GM12891 (cell line): ENCODE results near the gene MFSD6.
"Not testable (repeated sequence)": the region's sequence is repeated elsewhere in the genome, so short reads cannot be mapped to it uniquely, and the experiment has no call there.

Experiments used
- DNase-seq: peaks from one replicate; pipeline ENCODE4 v3.0.0; 2011; ENCODE audit warnings: low spot score; ENCODE audit not compliant: insufficient read length
- FAIRE-seq: peaks from 2 replicates; lab custom pipeline; 2011; peaks lifted over from hg19 to GRCh38; lab: Jason Lieb, UNC
- PAX5 ChIP-seq: IDR thresholded peaks from 2 replicates; pipeline ENCODE4 v1.6.1; 2011; ENCODE audit warnings: low read length, moderate library complexity, mild to moderate bottlenecking; ENCODE audit not compliant: insufficient read depth, severe bottlenecking
- POLR2A ChIP-seq: IDR thresholded peaks from 2 replicates; pipeline ENCODE4 v1.6.1; 2011; ENCODE audit warnings: low read depth, low read length, control low read depth
- POLR2AphosphoS5 ChIP-seq: IDR thresholded peaks from 2 replicates; pipeline ENCODE4 v1.6.1; 2011; ENCODE audit warnings: low read depth, low read length, control low read depth
- POU2F2 ChIP-seq: IDR thresholded peaks from 2 replicates; pipeline ENCODE4 v1.6.1; 2011; ENCODE audit warnings: low read depth, mild to moderate bottlenecking, control low read depth, low read length, moderate library complexity
- SPI1 ChIP-seq: IDR thresholded peaks from 2 replicates; pipeline ENCODE4 v1.6.1; 2011; ENCODE audit warnings: low read depth, low read length, control low read depth
- TAF1 ChIP-seq: IDR thresholded peaks from 2 replicates; pipeline ENCODE4 v1.6.1; 2011; ENCODE audit warnings: low read depth, low read length, control low read depth

Gene MFSD6

DNA sequence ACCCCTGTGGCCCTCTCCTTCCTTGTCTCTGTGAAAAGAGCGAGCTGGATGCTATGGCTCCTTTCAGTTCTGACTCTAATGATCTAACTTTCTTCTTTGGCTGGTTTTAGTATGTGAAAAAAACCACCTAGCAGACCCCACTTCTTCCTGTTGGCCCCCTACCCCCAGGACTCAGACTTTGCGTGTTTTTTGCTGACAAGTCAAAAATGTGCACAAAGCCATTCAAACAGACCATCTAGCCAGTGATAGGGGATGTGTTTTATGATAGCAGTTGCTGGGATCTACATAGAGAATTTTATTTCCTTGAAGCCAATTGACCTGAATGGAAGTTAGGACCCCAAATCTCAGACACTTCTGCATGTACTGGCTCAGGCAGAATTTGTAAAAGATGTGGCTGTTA is 49.1 kb downstream of the MFSD6 start:
- TF ChIP-seq POLR2A (no peak), SPI1 (no peak), TAF1 (no peak), PAX5 (no peak), POLR2AphosphoS5 (no peak), POU2F2 (no peak)
- DNase-seq (no peak), FAIRE-seq (no peak)

DNA sequence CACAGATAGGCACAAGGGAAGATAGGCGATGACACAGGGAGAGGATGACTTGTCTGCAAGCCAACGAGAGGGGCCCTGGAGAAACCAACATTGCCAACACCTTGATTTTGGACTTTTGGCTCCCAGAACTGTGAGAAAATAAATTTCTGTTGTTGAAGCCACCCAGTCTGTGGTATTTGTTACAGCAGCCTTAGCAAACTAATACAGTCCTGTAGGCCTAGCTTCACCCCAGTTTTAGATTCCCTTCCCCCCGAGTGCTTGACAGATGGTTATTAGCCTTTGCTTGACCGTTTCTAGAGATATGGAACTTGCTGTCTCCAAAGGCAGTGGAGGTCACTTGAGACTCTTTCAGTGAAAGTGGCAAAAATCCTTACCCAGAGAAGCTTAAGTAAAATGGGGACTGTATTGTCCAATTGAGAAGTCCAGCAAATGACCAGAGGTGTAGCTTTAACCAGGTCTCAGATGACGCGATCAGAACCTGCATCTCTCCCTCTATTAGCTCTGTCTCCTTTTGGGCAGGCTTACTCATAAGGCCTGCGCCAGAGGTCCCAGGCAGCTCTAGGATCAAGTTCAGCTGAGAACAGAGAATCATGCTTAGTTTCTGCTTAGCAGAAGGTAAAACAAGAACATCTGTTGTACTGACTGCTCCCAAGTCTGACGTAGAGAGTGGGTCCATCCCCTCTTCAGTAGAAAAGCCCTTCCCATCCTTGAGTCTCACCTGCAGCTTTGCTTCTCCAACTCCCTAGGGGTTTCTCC is 50.4 kb downstream of the MFSD6 start:
- DNase-seq (no peak), FAIRE-seq (no peak)
- TF ChIP-seq POLR2AphosphoS5 (no peak), POU2F2 (no peak), PAX5 (no peak), POLR2A (no peak)

DNA sequence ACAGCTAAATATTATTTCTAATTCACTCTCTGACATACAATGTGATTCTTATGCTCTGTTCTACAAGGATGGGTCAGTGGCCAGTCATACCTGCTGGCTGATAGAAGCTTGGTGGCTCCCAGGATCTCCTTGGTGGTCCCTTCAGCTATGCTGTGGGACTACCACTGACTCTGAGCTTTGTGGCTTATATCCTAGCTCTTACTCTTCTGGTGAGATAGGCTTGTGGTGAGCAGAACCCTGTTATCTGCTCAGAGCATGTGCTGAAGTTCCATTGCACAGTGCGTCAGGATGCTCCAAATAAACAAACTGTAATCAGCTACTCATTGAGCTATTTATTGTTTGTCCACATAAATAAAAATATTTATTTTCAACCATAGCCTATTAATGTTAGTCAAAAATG is 51.7 kb downstream of the MFSD6 start:
- no peak for FAIRE-seq
- TF ChIP-seq TAF1, result no peak
- TF ChIP-seq PAX5, result no peak
- no peak for TF ChIP-seq POU2F2
- no peak for TF ChIP-seq POLR2A
- TF ChIP-seq SPI1, result no peak
- no peak for TF ChIP-seq POLR2AphosphoS5
- no peak for DNase-seq

DNA sequence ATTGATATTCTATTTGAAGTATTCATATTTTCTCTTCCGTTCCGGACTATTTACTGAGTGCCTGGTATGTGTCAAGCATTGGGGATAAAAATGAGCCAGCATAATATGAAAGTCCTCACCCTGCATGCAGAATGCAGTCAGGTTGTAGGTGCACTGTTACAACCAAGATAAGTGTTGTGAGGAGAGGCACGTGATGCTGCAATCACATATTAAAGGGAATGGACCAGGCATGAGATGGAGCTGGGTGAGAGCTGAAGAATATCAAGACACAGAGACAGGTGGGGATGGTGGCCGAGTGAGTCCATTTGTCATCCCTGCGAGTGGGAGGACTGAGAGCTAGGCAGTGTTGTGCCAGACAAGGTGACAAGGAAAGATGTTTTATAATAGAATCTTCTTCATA is 52.3 kb downstream of the MFSD6 start:
- FAIRE-seq (no peak), DNase-seq (no peak)
- TF ChIP-seq TAF1 (no peak), POU2F2 (no peak)

DNA sequence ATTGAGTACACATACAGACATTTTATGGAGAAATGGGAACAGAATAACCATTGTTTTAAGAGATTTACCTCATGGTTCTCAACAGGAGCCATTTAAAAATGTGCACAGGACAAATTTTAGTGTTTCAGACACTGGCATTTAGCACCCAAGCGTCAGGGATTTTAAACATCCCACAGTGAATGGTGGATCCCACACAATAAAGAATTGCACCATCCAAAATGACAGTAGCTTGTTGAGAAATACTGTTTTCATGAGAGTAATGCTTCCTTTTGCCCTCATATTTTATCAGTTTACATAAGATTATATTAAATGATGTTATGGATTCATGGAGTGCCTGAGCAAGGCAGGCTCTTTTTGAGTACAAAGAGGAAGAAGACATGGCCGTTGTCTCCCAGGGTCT is 54.0 kb downstream of the MFSD6 start:
- no peak for FAIRE-seq
- TF ChIP-seq TAF1 (no peak), POLR2AphosphoS5 (no peak)

DNA sequence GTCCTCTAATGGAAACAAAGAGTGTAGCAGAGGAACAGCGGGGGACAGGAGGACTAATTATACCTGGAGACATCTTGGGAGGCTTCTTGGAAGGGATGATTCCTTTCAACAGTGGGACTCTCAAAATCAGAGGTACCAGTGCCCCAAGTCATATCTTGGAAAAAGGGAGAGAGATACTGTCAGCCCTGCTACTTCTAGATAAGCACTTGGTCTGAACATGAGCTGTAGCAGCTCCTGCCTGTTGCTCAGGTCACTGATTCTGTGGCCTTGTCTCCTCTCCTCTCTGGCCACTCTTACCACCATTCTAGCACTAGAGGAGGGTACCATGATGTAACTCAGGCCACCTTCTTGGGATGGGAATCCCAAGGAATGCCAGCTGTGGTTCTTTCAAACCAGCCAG is 54.5 kb downstream of the MFSD6 start:
- TF ChIP-seq PAX5 (no peak), POLR2AphosphoS5 (no peak), TAF1 (no peak)
- FAIRE-seq, result no peak
- DNase-seq, result no peak

More for the DNA sequence above, 54.0 kb downstream of the MFSD6 start:
- DNase-seq, result no peak

DNA sequence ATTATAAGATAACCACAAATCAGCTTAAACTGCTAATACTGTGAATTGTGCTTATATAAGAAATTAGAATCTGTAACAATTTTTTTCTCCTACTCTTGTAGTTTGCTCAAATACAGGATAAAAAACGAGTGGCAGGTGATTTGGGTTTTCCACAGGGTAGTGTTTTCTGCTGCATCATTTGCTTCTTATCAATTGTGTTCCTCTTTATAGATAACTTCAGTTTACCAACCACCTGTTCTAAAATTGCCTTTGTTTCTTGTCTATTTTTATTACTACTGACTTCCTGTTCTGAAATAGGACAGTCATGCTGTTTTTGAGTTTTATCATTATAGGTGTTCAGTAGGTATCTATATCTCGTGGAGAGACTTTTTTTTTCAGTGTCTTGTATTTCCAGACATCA is 56.9 kb downstream of the MFSD6 start:
- FAIRE-seq (peak; percentile 73), DNase-seq (no peak)
- TF ChIP-seq SPI1 (peak; percentile 61; the same call in 1 of the 2 replicates), POLR2AphosphoS5 (no peak)

DNA sequence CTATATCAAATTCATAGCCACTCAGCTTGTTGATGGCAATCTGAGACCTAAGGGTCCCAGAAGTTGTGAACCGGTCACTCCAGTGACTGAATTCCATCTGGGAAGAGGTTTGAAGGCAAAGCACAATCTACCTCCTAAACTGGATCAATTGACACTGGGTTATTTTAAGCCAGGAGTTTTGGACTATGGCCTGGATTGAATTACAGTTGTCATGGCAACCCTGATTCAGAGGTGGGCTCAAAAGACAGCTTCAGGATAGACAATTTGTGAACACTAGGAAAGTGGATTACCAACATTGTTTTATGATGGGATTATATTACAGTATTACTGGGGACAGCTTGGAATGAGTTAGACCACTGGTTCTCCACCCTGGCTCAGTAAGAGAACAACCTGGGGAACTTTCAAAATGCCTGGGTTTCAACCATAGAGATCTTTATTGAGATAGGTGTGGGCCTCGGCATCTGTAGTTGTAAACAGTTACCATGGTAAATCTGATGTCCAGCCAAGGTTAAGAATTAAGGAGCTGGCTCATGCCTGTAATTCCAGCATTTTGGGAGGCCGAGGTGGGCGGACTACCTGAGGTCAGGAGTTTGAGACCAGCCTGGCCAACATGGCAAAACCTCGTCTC is 58.8 kb downstream of the MFSD6 start:
- no peak for TF ChIP-seq POLR2AphosphoS5
- TF ChIP-seq POU2F2, result no peak
- TF ChIP-seq TAF1, result no peak
- no peak for TF ChIP-seq SPI1
- TF ChIP-seq POLR2A, result no peak
- no peak for TF ChIP-seq PAX5
- no peak for DNase-seq
- peak; percentile 40 for FAIRE-seq

DNA sequence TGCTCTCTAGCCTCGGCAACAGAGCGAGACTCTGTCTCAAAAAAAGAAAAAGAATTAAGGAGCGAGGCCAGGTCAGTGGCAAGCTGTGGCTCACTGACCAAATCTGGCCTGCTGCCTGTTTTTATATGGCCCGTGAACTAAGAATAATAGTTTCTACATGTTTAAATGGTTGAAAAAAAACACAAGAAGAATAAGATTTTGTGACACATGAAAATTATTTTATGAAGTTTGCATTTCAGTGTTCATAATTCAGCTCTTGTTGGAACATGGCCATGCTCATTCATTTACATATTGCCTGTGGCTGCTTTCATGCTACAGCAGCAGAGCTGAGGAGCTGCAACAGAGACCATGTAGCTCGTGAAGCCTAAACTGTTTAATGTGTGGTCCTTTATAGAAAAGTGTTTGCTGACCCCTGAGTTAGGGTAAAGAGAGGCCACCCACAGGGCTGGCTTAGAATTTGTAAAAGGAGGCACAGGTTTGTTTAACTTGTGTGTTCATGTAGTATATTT is 59.5 kb downstream of the MFSD6 start:
- no peak for TF ChIP-seq TAF1
- no peak for TF ChIP-seq SPI1
- TF ChIP-seq POLR2AphosphoS5, result no peak
- TF ChIP-seq POU2F2, result no peak
- TF ChIP-seq POLR2A, result no peak
- TF ChIP-seq PAX5, result no peak
- FAIRE-seq (peak; percentile 38), DNase-seq (no peak)

DNA sequence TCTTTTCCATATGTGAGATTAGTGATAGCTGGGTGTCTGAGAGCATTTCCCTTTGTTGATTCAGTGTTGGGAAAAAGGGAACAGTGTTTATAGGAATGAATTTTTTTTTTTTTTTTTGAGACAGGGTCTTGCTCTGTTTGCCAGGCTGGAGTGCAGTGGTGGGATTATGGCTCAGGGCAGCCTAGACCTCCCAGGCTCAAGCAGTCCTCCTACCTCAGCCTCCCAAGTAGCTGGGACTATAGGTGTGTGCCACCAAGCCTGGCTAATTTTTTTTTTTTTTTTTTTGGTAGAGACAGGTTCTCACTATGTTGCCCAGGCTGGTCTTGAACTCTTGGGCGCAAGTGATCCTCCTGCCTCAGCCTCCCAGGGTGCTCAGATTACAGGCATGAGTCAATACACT is 60.2 kb downstream of the MFSD6 start:
- DNase-seq, FAIRE-seq: not testable (repeated sequence)

DNA sequence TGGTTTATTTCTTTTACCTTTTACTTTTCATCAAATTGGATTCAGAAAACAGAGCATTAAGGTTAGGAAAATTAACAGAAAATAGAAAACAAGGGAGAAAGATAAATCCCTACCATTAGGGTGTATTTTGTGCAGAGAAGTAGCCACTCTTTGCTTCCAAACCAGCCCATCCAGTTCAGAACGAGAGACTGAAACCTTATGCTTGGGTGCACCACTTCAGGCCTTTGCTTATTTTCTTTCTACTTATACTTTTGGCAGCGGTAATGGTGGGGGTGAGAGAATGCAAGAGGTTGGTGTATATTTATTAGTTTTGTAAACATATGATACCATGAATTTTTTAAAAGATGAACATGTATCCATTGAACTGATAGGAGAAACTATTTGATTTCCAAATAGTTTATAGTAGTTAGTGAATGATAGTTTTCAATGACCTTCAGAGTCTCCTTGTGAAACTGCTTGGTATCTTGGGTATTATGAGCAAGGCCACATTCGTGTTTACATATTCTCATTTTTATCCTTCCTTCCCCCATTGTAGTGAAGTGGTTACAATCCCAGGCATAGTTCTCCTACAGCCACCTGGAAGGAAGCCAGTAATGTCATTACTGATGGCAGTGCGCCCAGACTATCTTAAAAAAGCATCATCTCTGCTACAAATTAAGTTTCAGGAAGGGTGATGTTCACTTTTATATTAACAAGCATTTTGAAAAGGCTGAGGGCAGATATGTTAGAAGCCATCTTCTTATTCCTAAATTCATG is 60.8 kb downstream of the MFSD6 start:
- FAIRE-seq, result peak; percentile 52
- no peak for DNase-seq
- TF ChIP-seq POLR2A, result no peak
- TF ChIP-seq POU2F2, result no peak
- no peak for TF ChIP-seq TAF1
- no peak for TF ChIP-seq PAX5
- TF ChIP-seq POLR2AphosphoS5, result no peak
- TF ChIP-seq SPI1, result no peak

DNA sequence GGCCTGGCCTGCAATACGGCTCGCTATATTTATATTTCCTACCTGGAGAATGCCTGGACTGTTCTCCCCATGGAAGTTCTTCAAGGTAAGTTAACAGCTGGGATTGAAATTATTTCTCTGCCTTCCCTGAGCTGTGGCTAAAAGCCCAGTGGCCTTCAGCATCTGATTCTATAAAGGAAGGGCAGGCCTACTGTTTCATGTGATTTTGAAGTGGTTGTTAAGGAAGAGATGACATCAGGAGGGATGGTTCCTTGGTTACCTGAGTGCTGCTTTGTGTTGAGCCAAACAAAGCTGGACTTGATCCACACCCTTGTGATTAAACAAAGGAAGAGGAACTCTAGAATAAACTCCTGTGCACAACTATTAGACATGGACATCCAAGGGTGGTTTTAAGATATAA is 61.6 kb downstream of the MFSD6 start:
- FAIRE-seq (no peak), DNase-seq (no peak)
- TF ChIP-seq TAF1, result no peak
